ENCODE measurements around the gene KIF21B. TPM values are rescaled to one million over a fixed set of nuclear protein-coding genes. Genes with fewer than 3 reads are reported as not detected.

Gene KIF21B
- total and polyA plus RNA-seq, 2 of the 4 experiments (the other 2 are of a cell fraction) = 0.36 to 0.55 TPM

DNA sequence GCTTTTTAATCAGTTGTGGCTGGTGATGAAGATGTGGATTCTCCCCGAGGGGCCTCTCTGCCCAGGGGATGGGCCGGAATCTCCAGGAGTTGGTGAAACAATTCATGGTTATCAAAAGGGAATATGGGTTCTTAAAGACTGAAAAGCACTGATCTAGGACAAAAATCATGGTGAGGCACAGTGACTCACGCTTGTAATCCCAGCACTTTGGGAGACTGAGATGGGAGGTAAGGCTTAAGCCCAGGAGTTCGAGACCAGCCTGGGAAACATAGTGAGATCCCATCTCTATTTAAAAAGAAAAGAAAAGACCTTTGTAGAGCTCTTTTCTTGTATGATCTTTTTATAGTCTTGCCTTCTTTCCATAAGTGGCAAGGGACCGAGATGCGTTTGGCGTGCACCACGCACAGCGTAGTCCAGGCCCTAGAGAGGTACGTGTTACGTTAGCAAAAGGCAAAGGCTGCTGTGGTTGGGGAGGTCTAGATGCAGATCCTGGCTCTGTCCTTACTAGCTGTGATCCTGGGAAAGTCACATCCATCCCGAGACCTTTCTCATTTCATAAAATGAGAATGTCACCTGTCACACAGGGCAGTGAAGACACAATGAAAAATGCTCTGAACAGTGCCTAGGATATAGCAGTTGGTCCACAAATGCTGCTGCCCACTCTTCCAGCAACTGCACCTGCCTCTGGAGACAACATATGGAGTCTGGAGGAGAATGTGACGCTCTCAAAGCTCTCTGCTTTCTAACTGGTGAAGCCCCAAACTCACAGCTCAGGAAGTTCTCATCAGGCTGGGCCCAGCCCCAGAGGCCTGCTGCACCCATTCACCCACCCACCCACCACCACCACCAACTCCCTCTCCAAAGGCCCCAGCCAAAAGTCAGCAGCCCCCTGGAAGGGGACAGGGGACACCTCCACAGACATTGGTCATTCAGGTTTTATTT, 54.8 kb downstream of the KIF21B start (continued):
- TF ChIP-seq BHLHE40 (IDR thresholded peaks at IDR 0.05; ENCODE audit: low read depth, low read length) = no peak

DNA sequence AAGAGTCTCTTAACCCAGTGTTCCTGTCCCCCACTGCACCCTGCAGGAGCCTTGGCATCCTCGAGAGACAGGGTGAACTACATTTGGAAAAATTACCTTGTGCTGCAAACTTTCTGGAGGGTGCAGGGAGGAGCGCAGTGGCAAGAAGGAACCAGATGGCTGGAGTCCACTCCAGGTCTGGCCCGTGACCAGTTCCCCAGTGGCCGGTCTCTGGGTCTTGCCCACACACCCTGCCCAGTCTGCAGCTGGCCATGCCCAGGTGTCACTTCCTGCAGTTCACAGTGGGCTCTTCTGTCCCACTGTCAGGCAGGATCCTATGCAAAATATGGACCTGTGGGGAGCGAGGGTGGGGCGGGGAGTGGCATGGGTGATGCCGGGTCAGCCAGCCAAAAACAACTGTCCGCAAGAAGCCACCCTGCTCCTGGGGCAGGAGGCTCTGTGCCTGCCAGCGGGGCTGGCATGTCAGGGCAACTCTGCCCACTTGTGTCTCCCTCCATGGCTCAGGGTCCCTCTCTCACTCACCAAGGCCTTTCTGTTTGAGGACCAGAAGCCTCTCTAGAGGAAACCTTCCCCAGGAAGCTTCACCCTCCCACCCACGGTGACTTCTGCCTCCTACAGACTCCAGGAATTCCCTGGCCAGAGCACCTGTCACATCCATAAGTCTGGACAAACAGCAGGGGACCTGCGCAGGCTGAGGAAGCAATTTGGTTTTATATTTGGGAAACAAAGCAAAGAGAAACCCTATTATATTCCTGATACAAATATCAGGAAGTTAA, 55.6 kb downstream of the KIF21B start:
- intact Hi-C loops (cut with micrococcal nuclease) = no loop called here
- dilution Hi-C loops (cut with HindIII; ENCODE audit: low sequenced_read_pairs, unreplicated experiment) = no loop called here
- Histone ChIP-seq H3K4ac (ENCODE audit: low read depth, low read length) (no peak overlapping the region), H3K23ac (ENCODE audit: low read depth, low read length) (no peak overlapping the region), H3K4me3 (ENCODE audit: insufficient read depth, low read depth, low read length) (no peak overlapping the region), H3K79me1 (ENCODE audit: low read depth in 1 of 2, low read length in 2 of 2) (no peaks in the 10 kb centered on the region), H3K9me3 (ENCODE audit: control insufficient read depth, insufficient read depth, low read length) (no peaks in the 10 kb centered on the region), H2AK9ac (replicated peaks; ENCODE audit: low read depth, low read length, poor library complexity) (no peak overlapping the region), H3K27me3 (ENCODE audit: control insufficient read depth, insufficient read depth, low read length) (peaks cover 19% of the 10 kb centered on the region), H3K4me2 (ENCODE audit: low read depth, low read length) (no peak overlapping the region), H4K8ac (ENCODE audit: low read depth in 2 of 2, low read length in 2 of 2) (no peak overlapping the region), H2AK5ac (ENCODE audit: low read depth, low read length) (no peak overlapping the region), H3K27ac (ENCODE audit: insufficient read depth, low read length) (no peak overlapping the region), H2AFZ (replicated peaks; ENCODE audit: low read length, poor library complexity) (no peak overlapping the region), H2BK5ac (ENCODE audit: low read depth, low read length, poor library complexity, severe bottlenecking) (no peak overlapping the region), H2BK15ac (ENCODE audit: low read depth, low read length) (no peak overlapping the region), H3K56ac (ENCODE audit: extremely low read depth, insufficient read depth, low read length) (no peak overlapping the region), H4K91ac (ENCODE audit: insufficient read depth, low read depth, low read length) (no peak overlapping the region), H3K18ac (ENCODE audit: low read depth, low read length) (no peak overlapping the region), H3K36me3 (ENCODE audit: control insufficient read depth, insufficient read depth, low read length) (no peaks in the 10 kb centered on the region), H4K5ac (ENCODE audit: low read depth, low read length) (no peak overlapping the region), H3K9me1 (ENCODE audit: insufficient read depth, low read length) (no peaks in the 10 kb centered on the region), H2BK20ac (ENCODE audit: low read depth, low read length) (no peak overlapping the region), H4K20me1 (ENCODE audit: insufficient read depth, low read length) (no peaks in the 10 kb centered on the region), H3K4me1 (ENCODE audit: control insufficient read depth, insufficient read depth, low read length) (no peaks in the 10 kb centered on the region), H3K9ac (ENCODE audit: low read depth, low read length) (no peak overlapping the region), H2BK120ac (ENCODE audit: low read depth, low read length) (no peak overlapping the region), H3K14ac (replicated peaks; ENCODE audit: low read depth, low read length) (no peak overlapping the region)
- in situ Hi-C loops (cut with MboI; ENCODE audit: low sequenced_read_pairs) = no loop called here
- no TSS peak for BruUV-seq (replicated peaks)
- WGBS, 2 experiments (ENCODE audit: extremely low coverage in 2 of 2, insufficient read length in 1 of 2) = 66% methylated on average over 5 of the region's 11 CpGs; no CpG with 5 or more reads in 1 of the 2 experiments
- ATAC-seq (ENCODE audit: low read depth) (no peak), DNase-seq (no peak)
- ChIA-PET POLR2A (ENCODE audit: unreplicated experiment) (no interaction called here), CTCF (no interaction called here)
- TF ChIP-seq BHLHE40 (IDR thresholded peaks at IDR 0.05; ENCODE audit: low read depth, low read length) = no peak
- no peak for TF ChIP-seq RFX5 (IDR thresholded peaks at IDR 0.05; ENCODE audit: low read depth, low read length)
- no peak for TF ChIP-seq FOS (IDR thresholded peaks at IDR 0.05; ENCODE audit: low read depth, low read length)
- TF ChIP-seq POLR2A (IDR thresholded peaks at IDR 0.05; ENCODE audit: low read depth, low read length) = no peak
- TF ChIP-seq MAFK (IDR thresholded peaks at IDR 0.05; ENCODE audit: low read depth, low read length) = no peak
- no peak for TF ChIP-seq USF2 (IDR thresholded peaks at IDR 0.05; ENCODE audit: low read depth, low read length)
- TF ChIP-seq RAD21 (IDR thresholded peaks at IDR 0.05; ENCODE audit: low read length) = no peak
- no peak for TF ChIP-seq NFE2L2 (IDR thresholded peaks at IDR 0.05; ENCODE audit: low read depth, low read length)
- no peak for TF ChIP-seq CTCF (conservative IDR thresholded peaks at IDR 0.05; ENCODE audit: low read depth, low read length)
- TF ChIP-seq SMC3 (IDR thresholded peaks at IDR 0.05; ENCODE audit: low read depth, low read length) = no peak
- no peak for TF ChIP-seq MXI1 (IDR thresholded peaks at IDR 0.05; ENCODE audit: borderline replicate concordance, low read depth, low read length)
- TF ChIP-seq MAZ (IDR thresholded peaks at IDR 0.05; ENCODE audit: borderline replicate concordance, low read depth, low read length) = no peak
- TF ChIP-seq RCOR1 (IDR thresholded peaks at IDR 0.05; ENCODE audit: insufficient replicate concordance, low read length) = no peak

Data from IMR-90 (cell line).